ENCODE measurements around the gene EXOC3L1.

The EXOC3L1 gene

DNA sequence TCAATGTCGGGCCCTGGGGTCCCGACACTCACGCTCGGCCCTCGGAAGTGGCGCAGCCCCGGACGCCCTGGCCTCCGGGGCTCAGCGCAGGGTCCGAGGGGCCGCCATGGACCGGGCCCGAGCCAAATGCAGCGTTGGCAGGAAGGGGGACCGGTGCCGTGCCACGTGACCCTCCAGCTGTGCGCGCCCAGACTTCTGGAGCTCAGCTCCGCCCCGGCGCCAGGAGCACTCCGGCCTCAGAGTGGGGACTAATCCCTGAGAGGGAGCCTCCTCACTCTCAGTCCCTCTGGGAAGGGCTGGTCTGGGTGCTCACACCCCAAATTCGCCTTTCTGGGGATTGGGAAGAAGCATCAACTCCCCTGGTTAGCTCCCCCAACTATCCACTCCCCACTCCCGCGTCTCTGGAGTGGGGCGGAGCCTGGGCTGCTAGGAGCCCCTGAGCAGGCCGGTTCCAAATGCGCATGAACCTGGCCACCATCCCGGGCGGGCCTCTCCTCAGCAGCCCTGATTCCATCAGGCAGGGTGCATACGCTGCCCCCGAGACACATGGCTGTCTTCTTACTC, 39.0 kb downstream of the EXOC3L1 start, which contains the start of gene B3GNT9:
B3GNT9 (minus strand) TSS at position 166 of the 564 bp plus-strand sequence. CDS start 513 bp downstream, outside the sequence.
- TF ChIP-seq POLR2AphosphoS5 (IDR thresholded peaks at IDR 0.05; ENCODE audit: low read depth, low read length) = no peak
- no peak for TF ChIP-seq TAF1 (IDR thresholded peaks at IDR 0.05; ENCODE audit: borderline replicate concordance, insufficient read depth, low read length)
- TF ChIP-seq SIN3A (IDR thresholded peaks at IDR 0.05; ENCODE audit: borderline replicate concordance, insufficient read depth, low read length) = no peak
- no peak for TF ChIP-seq FOXP2 (optimal IDR thresholded peaks at IDR 0.05; ENCODE audit: borderline replicate concordance, extremely low read depth, extremely low read length, insufficient read depth)
- TF ChIP-seq, protein P1, sequence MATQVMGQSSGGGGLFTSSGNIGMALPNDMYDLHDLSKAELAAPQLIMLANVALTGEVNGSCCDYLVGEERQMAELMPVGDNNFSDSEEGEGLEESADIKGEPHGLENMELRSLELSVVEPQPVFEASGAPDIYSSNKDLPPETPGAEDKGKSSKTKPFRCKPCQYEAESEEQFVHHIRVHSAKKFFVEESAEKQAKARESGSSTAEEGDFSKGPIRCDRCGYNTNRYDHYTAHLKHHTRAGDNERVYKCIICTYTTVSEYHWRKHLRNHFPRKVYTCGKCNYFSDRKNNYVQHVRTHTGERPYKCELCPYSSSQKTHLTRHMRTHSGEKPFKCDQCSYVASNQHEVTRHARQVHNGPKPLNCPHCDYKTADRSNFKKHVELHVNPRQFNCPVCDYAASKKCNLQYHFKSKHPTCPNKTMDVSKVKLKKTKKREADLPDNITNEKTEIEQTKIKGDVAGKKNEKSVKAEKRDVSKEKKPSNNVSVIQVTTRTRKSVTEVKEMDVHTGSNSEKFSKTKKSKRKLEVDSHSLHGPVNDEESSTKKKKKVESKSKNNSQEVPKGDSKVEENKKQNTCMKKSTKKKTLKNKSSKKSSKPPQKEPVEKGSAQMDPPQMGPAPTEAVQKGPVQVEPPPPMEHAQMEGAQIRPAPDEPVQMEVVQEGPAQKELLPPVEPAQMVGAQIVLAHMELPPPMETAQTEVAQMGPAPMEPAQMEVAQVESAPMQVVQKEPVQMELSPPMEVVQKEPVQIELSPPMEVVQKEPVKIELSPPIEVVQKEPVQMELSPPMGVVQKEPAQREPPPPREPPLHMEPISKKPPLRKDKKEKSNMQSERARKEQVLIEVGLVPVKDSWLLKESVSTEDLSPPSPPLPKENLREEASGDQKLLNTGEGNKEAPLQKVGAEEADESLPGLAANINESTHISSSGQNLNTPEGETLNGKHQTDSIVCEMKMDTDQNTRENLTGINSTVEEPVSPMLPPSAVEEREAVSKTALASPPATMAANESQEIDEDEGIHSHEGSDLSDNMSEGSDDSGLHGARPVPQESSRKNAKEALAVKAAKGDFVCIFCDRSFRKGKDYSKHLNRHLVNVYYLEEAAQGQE (IDR thresholded peaks at IDR 0.05; ENCODE audit: insufficient read depth in 1 of 2, low read depth in 2 of 2, low read length in 2 of 2) = no peak

DNA sequence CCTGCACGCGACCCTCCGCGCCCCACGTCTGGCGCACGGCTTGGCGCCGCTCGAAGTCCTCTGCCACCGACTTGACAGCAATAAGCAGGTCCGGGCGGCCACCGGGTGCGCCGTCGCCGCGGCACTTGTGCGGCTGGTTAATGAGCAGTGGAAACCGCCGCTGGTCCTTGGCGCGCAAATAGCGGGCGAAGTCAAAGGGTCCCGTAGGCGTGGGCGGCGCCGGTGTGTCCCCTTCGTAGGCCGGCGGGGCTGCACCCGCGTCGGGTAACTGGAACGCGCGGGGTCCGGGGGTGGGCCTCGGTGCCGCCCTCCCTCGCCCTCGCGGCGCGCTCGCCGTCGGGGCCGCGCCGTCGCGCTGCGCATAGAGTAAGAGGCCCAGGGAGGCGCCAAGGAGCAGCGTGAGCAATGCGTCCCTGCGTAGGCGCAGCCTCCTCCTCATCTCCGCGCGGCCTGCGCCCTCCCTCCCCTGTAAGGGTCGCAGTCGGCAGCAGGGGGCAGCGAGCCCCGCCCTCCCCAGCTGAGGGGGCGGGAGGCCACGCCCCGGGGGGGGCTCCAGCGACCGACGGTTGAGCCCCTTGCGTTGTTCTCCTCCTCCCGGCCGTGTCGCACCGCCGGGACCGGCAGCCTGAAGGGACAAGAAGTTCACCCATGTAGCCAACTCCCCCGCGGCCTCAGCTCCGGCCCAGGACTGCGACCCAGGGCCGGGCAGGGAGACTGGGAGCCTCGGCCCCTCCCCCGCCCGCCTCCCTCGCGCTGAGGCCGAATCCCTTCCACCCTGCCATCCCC, 39.7 kb downstream of the EXOC3L1 start:
- TF ChIP-seq TAF1 (IDR thresholded peaks at IDR 0.05; ENCODE audit: borderline replicate concordance, insufficient read depth, low read length) = no peak
- no peak for TF ChIP-seq POLR2AphosphoS5 (IDR thresholded peaks at IDR 0.05; ENCODE audit: low read depth, low read length)
- TF ChIP-seq SIN3A (IDR thresholded peaks at IDR 0.05; ENCODE audit: borderline replicate concordance, insufficient read depth, low read length) = no peak
- TF ChIP-seq, protein P1 (IDR thresholded peaks at IDR 0.05; ENCODE audit: insufficient read depth in 1 of 2, low read depth in 2 of 2, low read length in 2 of 2) = no peak
- TF ChIP-seq FOXP2 (optimal IDR thresholded peaks at IDR 0.05; ENCODE audit: borderline replicate concordance, extremely low read depth, extremely low read length, insufficient read depth) = no peak

DNA sequence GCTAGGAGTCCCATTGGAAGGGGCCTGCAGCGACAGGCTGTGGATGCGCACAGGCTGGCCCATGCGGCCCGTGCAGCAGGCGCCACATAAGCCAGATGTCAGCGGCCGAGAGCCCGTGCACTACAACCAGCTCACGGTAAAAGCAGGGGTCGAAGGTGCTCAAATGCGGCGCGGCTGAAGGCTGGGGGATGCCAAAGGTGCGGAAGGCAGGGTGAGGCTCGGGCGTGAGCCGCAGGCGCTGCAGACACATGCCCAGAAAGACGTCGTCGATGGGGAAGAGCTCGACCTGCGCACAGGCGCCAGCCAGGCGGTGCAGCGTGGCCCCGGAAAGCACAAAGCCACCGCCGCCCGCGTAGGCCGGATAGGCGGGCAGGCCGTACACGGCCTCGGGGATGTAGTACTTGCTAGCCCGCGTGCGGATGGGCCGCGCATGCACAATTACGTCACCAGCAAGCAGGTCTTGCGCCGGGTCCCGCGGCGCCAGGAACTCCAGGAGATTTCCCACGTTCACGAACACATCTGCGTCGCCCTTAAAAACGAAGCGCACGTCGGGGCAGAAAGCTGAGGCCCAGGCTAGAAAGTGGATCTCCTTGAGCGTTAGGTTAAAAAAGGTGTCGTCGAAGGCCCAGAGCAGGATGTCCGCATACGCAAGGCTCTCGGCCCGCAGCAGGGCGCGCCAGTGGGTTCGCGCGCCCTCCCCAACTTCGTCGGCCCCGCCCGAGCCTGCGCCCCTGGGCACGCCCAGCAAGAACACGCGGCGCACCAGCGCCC, 40.5 kb downstream of the EXOC3L1 start:
- TF ChIP-seq TAF1 (IDR thresholded peaks at IDR 0.05; ENCODE audit: borderline replicate concordance, insufficient read depth, low read length) (no peak), POLR2AphosphoS5 (IDR thresholded peaks at IDR 0.05; ENCODE audit: low read depth, low read length) (no peak)

DNA sequence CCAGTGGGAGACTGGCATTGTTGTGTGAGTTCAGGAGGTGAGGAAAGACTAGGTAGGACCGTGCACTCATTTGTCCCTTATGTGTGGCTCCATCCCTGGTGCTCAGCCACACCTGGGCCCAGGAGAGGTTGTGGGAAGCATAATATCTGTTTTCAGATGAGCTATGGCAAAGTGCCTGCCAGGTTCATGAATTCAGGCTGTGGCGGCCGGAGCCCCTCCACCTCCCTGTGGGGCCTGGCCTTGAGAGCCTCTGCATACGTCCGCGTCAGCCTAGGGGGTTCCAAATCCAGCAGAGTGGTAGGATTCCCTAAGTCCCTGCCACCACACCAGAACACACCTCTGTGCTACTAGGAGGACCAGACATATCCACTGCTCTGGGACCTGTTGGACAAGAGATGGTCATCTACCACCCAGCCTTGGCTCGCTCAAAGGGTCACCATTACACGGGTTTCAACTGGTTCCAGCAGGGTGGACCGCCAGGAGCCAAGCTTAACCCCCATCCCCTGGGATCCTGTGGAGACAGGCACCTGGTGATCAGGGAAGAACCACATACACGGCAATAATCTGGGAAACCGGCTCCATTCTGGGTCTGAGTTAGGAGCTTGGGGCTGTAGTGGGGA, 41.2 kb downstream of the EXOC3L1 start:
- no peak for TF ChIP-seq FOXP2 (optimal IDR thresholded peaks at IDR 0.05; ENCODE audit: borderline replicate concordance, extremely low read depth, extremely low read length, insufficient read depth)
- TF ChIP-seq, protein P1 (IDR thresholded peaks at IDR 0.05; ENCODE audit: insufficient read depth in 1 of 2, low read depth in 2 of 2, low read length in 2 of 2) = no peak
- TF ChIP-seq SIN3A (IDR thresholded peaks at IDR 0.05; ENCODE audit: borderline replicate concordance, insufficient read depth, low read length) = no peak
- no peak for TF ChIP-seq POLR2AphosphoS5 (IDR thresholded peaks at IDR 0.05; ENCODE audit: low read depth, low read length)
- TF ChIP-seq TAF1 (IDR thresholded peaks at IDR 0.05; ENCODE audit: borderline replicate concordance, insufficient read depth, low read length) = no peak

DNA sequence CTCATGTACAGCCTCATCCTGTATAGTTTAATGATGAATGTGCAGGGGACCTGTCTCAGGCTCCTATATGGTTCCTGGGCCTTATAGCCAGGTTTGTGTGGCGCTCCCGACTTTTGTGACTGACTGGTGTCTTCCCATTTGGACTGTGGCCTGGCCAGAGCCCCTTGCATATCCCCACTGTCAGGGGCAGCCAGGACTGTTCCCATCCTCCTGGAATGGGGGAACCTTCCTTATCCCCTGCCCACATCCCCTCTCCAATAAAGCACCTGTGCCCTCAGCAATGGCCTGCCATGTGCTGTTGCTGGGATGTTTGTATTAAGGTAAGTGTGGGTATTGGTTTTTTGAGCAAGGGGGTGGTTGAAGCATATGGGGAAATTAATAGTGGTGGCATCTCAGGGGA, 41.7 kb downstream of the EXOC3L1 start:
- no peak for TF ChIP-seq FOXP2 (optimal IDR thresholded peaks at IDR 0.05; ENCODE audit: borderline replicate concordance, extremely low read depth, extremely low read length, insufficient read depth)
- no peak for TF ChIP-seq TAF1 (IDR thresholded peaks at IDR 0.05; ENCODE audit: borderline replicate concordance, insufficient read depth, low read length)
- TF ChIP-seq, protein P1 (IDR thresholded peaks at IDR 0.05; ENCODE audit: insufficient read depth in 1 of 2, low read depth in 2 of 2, low read length in 2 of 2) = no peak
- no peak for TF ChIP-seq SIN3A (IDR thresholded peaks at IDR 0.05; ENCODE audit: borderline replicate concordance, insufficient read depth, low read length)
- TF ChIP-seq POLR2AphosphoS5 (IDR thresholded peaks at IDR 0.05; ENCODE audit: low read depth, low read length) = no peak
